DND-41 (cell line): ENCODE results near the gene RMND1.

Experiments
- CTCF ChIP-seq: IDR thresholded peaks from 2 replicates; pipeline ENCODE4 v1.5.1; 2012; ENCODE audit warnings: borderline replicate concordance, low read length, moderate library complexity, mild to moderate bottlenecking; ENCODE audit not compliant: poor library complexity, severe bottlenecking; ENCODE audit errors: extremely low read depth
- EZH2 ChIP-seq: IDR thresholded peaks from 3 replicates; pipeline ENCODE4 v1.6.1; 2012; ENCODE audit warnings: borderline replicate concordance, low read depth, mild to moderate bottlenecking, moderate library complexity, low read length, inconsistent platforms; ENCODE audit not compliant: severe bottlenecking

DNA sequence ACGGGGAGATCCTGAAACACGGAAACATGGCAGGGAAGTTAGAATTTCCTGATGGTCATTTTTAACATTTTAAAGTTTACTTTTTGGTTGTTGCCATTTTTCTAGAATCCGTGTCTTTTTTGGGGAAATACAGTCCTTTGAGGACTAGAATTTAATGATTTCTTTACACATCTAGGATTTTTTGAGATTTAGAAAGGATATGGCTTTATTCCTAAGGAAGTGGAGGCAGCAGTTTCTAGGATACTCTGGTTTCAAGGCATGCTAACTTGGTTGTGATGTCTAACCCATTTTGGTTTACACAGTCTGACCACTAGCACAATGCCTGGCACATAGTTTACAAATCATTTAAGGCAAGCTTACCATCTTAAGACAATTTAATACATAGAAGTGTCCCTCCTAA is 59.5 kb downstream of the RMND1 start:
- no peak for TF ChIP-seq CTCF
- no peak for TF ChIP-seq EZH2
